Measurements from ENCODE around the gene CALD1. TPM values are rescaled to one million over a fixed set of nuclear protein-coding genes. Genes with fewer than 3 reads are reported as not detected.

CALD1 gene
- total RNA-seq, 1 experiment from 2014 or later = 107 TPM

- DNase-seq = no peak
Observed at GRCh38 chr7:134947329-134947728, 167.9 kb downstream of the CALD1 start.

More at GRCh38 chr7:134947329-134947728, 167.9 kb downstream of the CALD1 start:
- H2BK20ac ChIP-seq (ENCODE audit: low read depth, low read length, poor library complexity, severe bottlenecking) = no peak overlapping the region
- no peak overlapping the region for H3K23ac ChIP-seq (ENCODE audit: insufficient read length, low read depth, low read length)
- H4K20me1 ChIP-seq (ENCODE audit: control insufficient read depth, insufficient read depth, insufficient read length) = no peaks in the 10 kb centered on the region
- no peak overlapping the region for H3K4ac ChIP-seq (ENCODE audit: low read depth, low read length)
- no CpG with 5 or more reads among the region's 17 CpGs for WGBS (ENCODE audit: extremely low coverage, insufficient read length, low lambda C conversion rate)
- H2AK5ac ChIP-seq (ENCODE audit: insufficient read length, low read length) = no peak overlapping the region
- no peaks in the 10 kb centered on the region for H3K4me1 ChIP-seq (ENCODE audit: insufficient read depth, low read length)
- H3K4me2 ChIP-seq (ENCODE audit: insufficient read depth, insufficient read length, low read length) = no peak overlapping the region
- H3K9ac ChIP-seq (ENCODE audit: extremely low read depth, insufficient read length, low read length) = no peak overlapping the region
- no peak for TF ChIP-seq CTCF (conservative IDR thresholded peaks at IDR 0.05)
- H3K4me1 Mint-ChIP-seq = peaks cover 0 to 3% of the 10 kb centered on the region in 2 experiments; a peak in 1 of 4 replicates
- peaks cover 26 to 60% (median 48%) of the 10 kb centered on the region in 3 experiments; a peak in 6 of 7 replicates for H3K36me3 Mint-ChIP-seq (ENCODE audit: insufficient read depth in 1 of 3, low read depth in 3 of 3)
- H3K14ac ChIP-seq (ENCODE audit: insufficient read depth, low read length) = no peak overlapping the region
- no peaks in the 10 kb centered on the region for H3K27me3 Mint-ChIP-seq (ENCODE audit: low read depth)
- H3K23me2 ChIP-seq (ENCODE audit: insufficient read length, low read depth, low read length, poor library complexity, severe bottlenecking) = no peaks in the 10 kb centered on the region
- H2BK12ac ChIP-seq (ENCODE audit: insufficient read length, low read depth, low read length) = no peak overlapping the region
- no peak overlapping the region for H2BK5ac ChIP-seq (ENCODE audit: insufficient read length, low read length)
- H3K79me1 ChIP-seq (ENCODE audit: insufficient read depth, low read depth, low read length, poor library complexity, severe bottlenecking) = no peaks in the 10 kb centered on the region
- no peak overlapping the region for H3K18ac ChIP-seq (ENCODE audit: insufficient read length, low read depth, low read length)
- no peak overlapping the region for H3K56ac ChIP-seq (ENCODE audit: insufficient read length, low read depth, low read length)
- no peak overlapping the region for H2BK120ac ChIP-seq (ENCODE audit: low read depth, low read length, poor library complexity, severe bottlenecking)
- no peaks in the 10 kb centered on the region for H3K9me3 Mint-ChIP-seq
- H4K8ac ChIP-seq (replicated peaks; ENCODE audit: insufficient read length, low read depth, low read length) = no peak overlapping the region
- H4K5ac ChIP-seq (ENCODE audit: insufficient read length, low read depth, low read length) = no peak overlapping the region
- no peak overlapping the region for H2AFZ ChIP-seq (ENCODE audit: low read length)
- H3K27ac ChIP-seq (ENCODE audit: insufficient read length, low read depth, low read length) = no peak overlapping the region
- H3K27ac Mint-ChIP-seq = no peak overlapping the region
- H3T11ph ChIP-seq (ENCODE audit: low read length) = no peak overlapping the region
- no peak overlapping the region for H3K4me3 Mint-ChIP-seq
- no peaks in the 10 kb centered on the region for H3K9me3 ChIP-seq (ENCODE audit: control insufficient read depth, low read depth, low read length)
- no peaks in the 10 kb centered on the region for H3K79me2 ChIP-seq (ENCODE audit: insufficient read depth, low read length)
- H3K27me3 ChIP-seq (ENCODE audit: insufficient read depth, low read length) = no peaks in the 10 kb centered on the region
- H2BK15ac ChIP-seq (ENCODE audit: low read depth, low read length) = no peak overlapping the region
- no peak overlapping the region for H4K91ac ChIP-seq (ENCODE audit: insufficient read length, low read depth, low read length)

All from H9 (cell line).